Bronchial epithelial cell (primary cell): ENCODE results near the gene HCLS1. TPM values are rescaled to one million over a fixed set of nuclear protein-coding genes. Genes with fewer than 3 reads are reported as not detected.

ENCODE experiments used
- DNase-seq: peaks from one replicate; pipeline ENCODE4 v3.0.0-alpha.2; 2010; ENCODE audit warnings: low read depth
- FAIRE-seq: peaks from 2 replicates; lab custom pipeline; 2011; peaks lifted over from hg19 to GRCh38; lab: Jason Lieb, UNC
- H3K27me3 ChIP-seq: 2 replicates; pipeline ENCODE4 v1.5.1; 2011; ENCODE audit warnings: low read length; ENCODE audit not compliant: control insufficient read depth, insufficient read depth
- H3K36me3 ChIP-seq: 2 replicates; pipeline ENCODE4 v1.5.1; 2011; ENCODE audit warnings: low read length; ENCODE audit not compliant: control insufficient read depth, insufficient read depth
- H3K4me3 ChIP-seq: 2 replicates; pipeline ENCODE4 v1.5.1; 2011; ENCODE audit warnings: mild to moderate bottlenecking, low read depth, low read length, control low read depth
- total RNA-seq: library from RNA; depleted of rRNA; stranded (reverse); fragments of >200 nt; gene quantifications from 2 replicates; pipeline ENCODE4 v1.2.1, GENCODE V29; 2014
- TF ChIP-seq, protein P1 (sequence below): IDR thresholded peaks from 2 replicates; pipeline ENCODE4 v1.5.1; 2011; ENCODE audit warnings: mild to moderate bottlenecking, moderate library complexity, low read length, control low read depth, inconsistent platforms; ENCODE audit not compliant: insufficient read depth, severe bottlenecking

The HCLS1 gene
- total RNA-seq, 1 donor from 2014 or later, result 6.3 TPM

DNA sequence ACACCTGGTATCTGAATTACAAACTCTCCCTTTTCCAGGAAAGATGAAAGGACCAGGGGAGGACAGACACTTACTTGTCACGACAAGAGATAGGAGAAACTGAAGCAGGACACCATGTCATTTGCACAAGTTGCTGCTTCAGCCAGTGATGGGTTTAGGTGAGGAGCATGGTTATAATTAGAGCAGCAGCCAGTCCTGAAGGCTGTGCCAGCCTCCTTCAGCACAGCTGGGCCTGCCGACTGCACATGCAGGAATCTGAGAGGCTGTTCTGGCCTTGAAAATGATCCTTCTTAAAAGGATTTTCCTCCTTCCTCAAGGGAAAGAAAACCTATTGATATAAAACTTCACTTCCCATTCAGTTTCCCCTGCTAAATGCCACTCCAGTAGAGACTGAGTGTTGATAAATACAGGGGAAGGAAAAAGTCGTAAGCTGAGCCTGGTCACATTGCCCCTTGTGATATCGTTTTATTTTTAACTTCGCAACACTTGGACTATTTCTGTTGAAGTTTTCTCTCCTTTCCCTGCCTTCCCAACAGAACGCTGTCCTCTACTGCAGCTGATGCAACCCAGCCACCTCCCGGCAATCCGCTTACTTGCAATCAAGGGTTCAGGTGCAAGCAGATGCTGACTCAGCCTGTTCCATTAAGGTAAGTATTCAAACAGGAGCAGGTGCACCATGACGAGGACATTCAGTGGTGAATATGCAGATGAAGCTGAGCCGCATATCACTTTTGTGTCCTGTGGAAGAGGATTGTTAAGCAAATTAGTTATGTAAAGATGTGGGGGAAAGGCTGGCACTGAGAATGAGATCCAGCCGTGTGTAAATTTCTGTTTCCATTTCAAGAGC is 67.6 kb downstream of the HCLS1 start, which contains the start of gene FBXO40:
FBXO40 (plus strand) TSS at position 524 of the 847 bp plus-strand sequence. CDS start 27,197 bp downstream, outside the sequence.
- FAIRE-seq (peak; percentile 52), DNase-seq (peak; percentile 19)
- H3K36me3 ChIP-seq, result no peaks in the 10 kb centered on the region
- TF ChIP-seq, protein P1, sequence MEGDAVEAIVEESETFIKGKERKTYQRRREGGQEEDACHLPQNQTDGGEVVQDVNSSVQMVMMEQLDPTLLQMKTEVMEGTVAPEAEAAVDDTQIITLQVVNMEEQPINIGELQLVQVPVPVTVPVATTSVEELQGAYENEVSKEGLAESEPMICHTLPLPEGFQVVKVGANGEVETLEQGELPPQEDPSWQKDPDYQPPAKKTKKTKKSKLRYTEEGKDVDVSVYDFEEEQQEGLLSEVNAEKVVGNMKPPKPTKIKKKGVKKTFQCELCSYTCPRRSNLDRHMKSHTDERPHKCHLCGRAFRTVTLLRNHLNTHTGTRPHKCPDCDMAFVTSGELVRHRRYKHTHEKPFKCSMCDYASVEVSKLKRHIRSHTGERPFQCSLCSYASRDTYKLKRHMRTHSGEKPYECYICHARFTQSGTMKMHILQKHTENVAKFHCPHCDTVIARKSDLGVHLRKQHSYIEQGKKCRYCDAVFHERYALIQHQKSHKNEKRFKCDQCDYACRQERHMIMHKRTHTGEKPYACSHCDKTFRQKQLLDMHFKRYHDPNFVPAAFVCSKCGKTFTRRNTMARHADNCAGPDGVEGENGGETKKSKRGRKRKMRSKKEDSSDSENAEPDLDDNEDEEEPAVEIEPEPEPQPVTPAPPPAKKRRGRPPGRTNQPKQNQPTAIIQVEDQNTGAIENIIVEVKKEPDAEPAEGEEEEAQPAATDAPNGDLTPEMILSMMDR, result no peak
- no peak within 1 kb of the TSS for H3K4me3 ChIP-seq
- H3K27me3 ChIP-seq, result no peaks in the 10 kb centered on the region

DNA sequence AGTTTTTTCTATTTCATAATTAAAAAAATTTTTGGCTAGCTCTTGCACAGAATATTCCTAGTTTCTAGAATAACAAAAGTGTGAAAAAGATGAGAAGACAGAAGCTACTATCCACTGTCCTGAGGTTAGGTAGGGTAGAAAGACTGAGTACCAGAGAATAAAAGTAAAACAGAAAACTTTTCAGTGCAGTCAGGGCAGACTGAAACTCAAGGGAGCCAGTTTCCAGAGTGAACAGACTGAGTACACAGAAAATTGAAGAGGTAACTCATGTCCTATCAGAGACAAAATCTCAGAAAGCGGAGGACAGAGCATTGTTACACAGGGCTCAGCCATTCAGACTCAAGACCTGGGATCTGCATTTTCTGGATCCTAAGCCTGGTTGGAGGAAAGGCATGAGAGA is 76.3 kb downstream of the HCLS1 start:
- FAIRE-seq (no peak), DNase-seq (no peak)
- H3K27me3 ChIP-seq, result no peaks in the 10 kb centered on the region
- TF ChIP-seq, protein P1, result no peak
- no peak overlapping the region for H3K4me3 ChIP-seq
- no peaks in the 10 kb centered on the region for H3K36me3 ChIP-seq

DNA sequence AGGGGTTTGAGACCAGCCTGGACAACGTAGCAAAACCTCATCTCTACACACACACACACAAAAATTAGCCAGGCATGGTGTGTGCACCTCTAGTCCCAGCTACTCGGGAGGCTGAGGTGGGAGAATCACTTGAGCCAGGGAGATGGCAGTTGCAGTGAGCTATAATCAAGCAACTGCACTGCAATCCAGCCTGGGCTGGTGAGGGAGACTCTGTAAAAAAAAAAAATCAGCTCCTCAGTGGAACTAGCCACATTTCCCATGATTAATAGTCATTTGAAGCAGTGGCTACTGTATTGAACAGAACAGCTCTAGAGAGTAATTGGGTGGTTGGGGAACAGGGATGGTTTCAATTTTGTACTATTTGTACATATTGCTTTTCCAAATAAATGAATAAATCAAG is 79.0 kb downstream of the HCLS1 start:
- Histone ChIP-seq H3K4me3 (no peak overlapping the region), H3K27me3 (no peaks in the 10 kb centered on the region), H3K36me3 (no peaks in the 10 kb centered on the region)
- DNase-seq, result no peak
- TF ChIP-seq, protein P1, result no peak
- no peak for FAIRE-seq

Other genes starting within 250 kb of the HCLS1 start
- gene POLQ, start 114.9 kb downstream of the HCLS1 start, total RNA-seq, result 0.79 and 1.3 TPM in 2 replicates
- gene ARGFX, start 93.0 kb downstream of the HCLS1 start, total RNA-seq, result not detected in 2 replicates
- gene FBXO40, start 67.5 kb downstream of the HCLS1 start, total RNA-seq, result not detected in 2 replicates
- gene GOLGB1, start 88.8 kb upstream of the HCLS1 start, total RNA-seq, result 30.0 and 45.2 TPM in 2 replicates
- 25.6 and 34.0 TPM in 2 replicates for gene IQCB1, start 174.2 kb upstream of the HCLS1 start, total RNA-seq
- 5.6 and 7.9 TPM in 2 replicates for gene EAF2, start 174.3 kb upstream of the HCLS1 start, total RNA-seq
- 2.6 and 2.8 TPM in 2 replicates for gene SLC15A2, start 233.5 kb upstream of the HCLS1 start, total RNA-seq